Measurements from ENCODE around the gene CFL1. TPM values are rescaled to one million over a fixed set of nuclear protein-coding genes. Genes with fewer than 3 reads are reported as not detected.

Gene CFL1
- total and polyA plus RNA-seq, 9 donors, result 215 to 693 (median 476) TPM

DNA sequence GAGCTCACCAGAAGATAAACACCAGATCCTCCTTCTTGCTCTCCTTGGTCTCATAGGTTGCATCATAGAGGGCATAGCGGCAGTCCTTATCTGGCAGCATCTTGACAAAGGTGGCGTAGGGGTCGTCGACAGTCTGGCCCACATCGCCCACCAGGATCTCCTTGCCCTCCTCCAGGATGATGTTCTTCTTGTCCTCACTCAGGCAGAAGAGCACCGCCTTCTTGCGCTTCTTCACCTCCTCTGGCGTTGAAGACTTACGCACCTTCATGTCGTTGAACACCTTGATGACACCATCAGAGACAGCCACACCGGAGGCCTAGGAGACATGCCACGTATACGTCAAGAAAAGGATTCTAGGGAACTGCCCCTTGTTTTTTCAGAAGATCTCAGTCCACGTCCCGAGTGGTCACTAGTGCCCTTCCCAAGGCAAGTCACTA is 2.0 kb downstream of the CFL1 start:
- WGBS, 3 donors, result 75 to 85% (median 82%) methylated on average over 15 of the region's 15 CpGs
- TF ChIP-seq POLR2A (IDR thresholded peaks at IDR 0.05) (no peak), EP300 (IDR thresholded peaks at IDR 0.05) (no peak)
- TF ChIP-seq, protein P1, sequence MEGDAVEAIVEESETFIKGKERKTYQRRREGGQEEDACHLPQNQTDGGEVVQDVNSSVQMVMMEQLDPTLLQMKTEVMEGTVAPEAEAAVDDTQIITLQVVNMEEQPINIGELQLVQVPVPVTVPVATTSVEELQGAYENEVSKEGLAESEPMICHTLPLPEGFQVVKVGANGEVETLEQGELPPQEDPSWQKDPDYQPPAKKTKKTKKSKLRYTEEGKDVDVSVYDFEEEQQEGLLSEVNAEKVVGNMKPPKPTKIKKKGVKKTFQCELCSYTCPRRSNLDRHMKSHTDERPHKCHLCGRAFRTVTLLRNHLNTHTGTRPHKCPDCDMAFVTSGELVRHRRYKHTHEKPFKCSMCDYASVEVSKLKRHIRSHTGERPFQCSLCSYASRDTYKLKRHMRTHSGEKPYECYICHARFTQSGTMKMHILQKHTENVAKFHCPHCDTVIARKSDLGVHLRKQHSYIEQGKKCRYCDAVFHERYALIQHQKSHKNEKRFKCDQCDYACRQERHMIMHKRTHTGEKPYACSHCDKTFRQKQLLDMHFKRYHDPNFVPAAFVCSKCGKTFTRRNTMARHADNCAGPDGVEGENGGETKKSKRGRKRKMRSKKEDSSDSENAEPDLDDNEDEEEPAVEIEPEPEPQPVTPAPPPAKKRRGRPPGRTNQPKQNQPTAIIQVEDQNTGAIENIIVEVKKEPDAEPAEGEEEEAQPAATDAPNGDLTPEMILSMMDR (IDR thresholded peaks at IDR 0.05), result no peak
- Histone ChIP-seq H3K27me3 (no peaks in the 10 kb centered on the region), H3K9me3 (no peaks in the 10 kb centered on the region), H3K4me3 (no peak overlapping the region), H3K4me1 (ENCODE audit: insufficient read depth) (peaks cover 4% of the 10 kb centered on the region), H3K27ac (no peak overlapping the region), H3K36me3 (no peaks in the 10 kb centered on the region)
- DNase-seq, result peak in 1 of 5 donors; percentile 23
- intact Hi-C loops (cut with DNase I), result no loop called here

DNA sequence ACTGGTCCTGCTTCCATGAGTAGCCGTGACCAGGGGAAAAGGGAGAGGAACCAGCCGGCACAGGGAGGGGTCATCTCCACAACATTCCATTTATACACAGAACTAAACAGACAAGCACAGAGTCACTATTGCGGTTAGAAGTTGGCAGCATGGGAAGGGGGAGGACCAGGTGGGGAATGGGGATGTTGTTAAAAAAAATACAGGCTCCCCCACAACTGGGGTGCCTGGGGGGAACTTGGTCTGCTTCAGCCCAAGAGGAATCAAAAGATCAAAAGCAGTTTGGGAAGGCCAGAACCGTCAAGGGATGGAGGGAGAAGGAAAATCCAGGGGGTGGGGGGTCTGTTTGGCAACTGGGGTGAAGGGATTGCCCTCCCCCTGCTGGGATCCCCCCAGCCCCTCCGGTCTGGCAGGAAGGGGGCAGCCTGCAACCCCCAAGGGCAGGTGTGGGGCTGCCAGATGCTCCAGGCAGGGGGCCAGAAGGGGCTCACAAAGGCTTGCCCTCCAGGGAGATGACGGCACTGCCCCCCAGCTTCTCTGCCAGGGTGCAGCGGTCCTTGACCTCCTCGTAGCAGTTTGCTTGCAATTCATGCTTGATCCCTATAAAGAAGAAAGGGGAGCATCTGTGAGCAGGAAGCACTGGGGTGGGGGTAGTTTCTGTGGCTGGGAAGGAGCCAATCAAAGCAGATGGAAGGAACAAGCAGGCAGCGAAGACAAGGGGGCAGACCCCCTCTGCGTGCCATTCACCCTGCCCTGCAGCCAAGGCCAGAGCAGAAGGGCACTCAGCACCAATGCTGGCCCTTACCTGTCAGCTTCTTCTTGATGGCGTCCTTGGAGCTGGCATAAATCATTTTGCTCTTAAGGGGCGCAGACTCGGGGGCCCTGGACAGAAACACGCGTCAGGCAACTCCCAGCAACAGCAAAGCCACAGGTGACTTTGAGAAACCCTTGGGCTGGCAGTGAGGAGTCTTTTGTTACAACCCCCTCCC is 2.8 kb downstream of the CFL1 start:
- no peak for TF ChIP-seq EP300 (IDR thresholded peaks at IDR 0.05)
- DNase-seq, result peak; percentile 19 to 54 (median 47)
- Histone ChIP-seq H3K4me1 (ENCODE audit: insufficient read depth) (peaks cover 4% of the 10 kb centered on the region), H3K27ac (no peak overlapping the region), H3K4me3 (no peak overlapping the region), H3K36me3 (no peaks in the 10 kb centered on the region), H3K9me3 (no peaks in the 10 kb centered on the region), H3K27me3 (no peaks in the 10 kb centered on the region)
- WGBS, 3 donors, result 60 to 63% (median 62%) methylated on average over 15 of the region's 15 CpGs
- intact Hi-C loops (cut with DNase I), result no loop called here

DNA sequence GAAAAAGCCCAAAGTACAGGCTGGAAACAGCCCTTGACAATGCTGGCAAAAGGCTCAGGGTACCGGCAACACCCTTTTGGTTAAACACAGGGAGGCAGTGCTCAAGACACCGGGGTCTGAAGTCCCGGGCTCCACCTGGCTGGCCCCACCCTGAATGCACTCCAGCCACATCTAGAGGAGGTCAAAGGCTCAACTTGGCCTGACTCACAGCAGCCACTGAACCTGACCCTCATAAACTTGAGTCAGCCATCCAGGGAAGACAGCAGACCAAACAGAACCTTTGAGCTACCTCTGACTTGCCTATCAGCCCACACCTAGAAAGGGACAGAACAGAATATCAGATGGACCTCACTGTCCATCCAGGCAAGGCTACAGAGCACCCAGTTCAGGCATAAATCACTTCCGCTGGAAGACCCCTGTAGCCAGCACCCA is 3.8 kb downstream of the CFL1 start:
- no peaks in the 10 kb centered on the region for H3K27me3 ChIP-seq
- no peaks in the 10 kb centered on the region for H3K9me3 ChIP-seq
- intact Hi-C loops (cut with DNase I), result no loop called here
- TF ChIP-seq, protein P1 (IDR thresholded peaks at IDR 0.05), result no peak
- TF ChIP-seq POLR2A (IDR thresholded peaks at IDR 0.05) (no peak), EP300 (IDR thresholded peaks at IDR 0.05) (no peak)
- no peaks in the 10 kb centered on the region for H3K36me3 ChIP-seq
- 85 to 98% (median 89%) methylated on average over 4 of the region's 4 CpGs for WGBS, 3 donors
- no peak overlapping the region for H3K27ac ChIP-seq
- H3K4me1 ChIP-seq (ENCODE audit: insufficient read depth), result peaks cover 5% of the 10 kb centered on the region
- peak in 1 of 5 donors; percentile 26 for DNase-seq
- H3K4me3 ChIP-seq, result no peak overlapping the region

DNA sequence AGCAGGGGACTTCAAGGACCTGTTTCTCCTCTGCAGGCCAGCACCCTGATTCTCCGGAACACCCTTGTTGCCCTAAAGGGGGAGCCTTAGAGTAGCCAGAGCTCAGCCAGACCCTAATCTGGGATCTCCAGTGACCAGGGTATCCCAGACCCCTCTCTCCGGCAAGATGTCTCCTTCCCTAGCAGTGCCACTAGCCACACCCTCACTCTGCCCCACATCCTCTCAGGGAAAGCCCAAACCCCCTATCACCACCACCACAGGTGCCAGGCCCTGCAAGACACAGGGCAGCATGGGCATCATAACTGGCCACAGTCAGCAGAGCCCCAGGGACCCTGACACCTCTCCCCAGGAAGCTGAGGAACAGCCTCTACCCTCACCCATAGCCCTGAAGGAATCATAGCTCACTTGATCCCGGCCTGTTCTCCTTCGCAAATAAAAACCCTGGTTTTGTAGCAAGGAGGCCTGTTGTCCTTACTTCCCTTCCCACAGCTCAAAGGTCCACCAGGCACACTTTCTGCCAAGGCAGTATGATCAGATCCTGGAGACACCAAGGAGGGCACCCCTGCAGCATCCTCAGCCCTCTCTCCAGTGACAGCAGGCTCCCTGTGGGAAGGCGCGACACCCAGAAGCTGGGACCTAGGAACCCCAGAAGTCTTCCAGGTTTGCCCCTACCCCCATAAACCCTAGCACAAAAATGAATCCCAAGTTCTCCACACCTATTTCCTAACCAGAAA is 4.6 kb downstream of the CFL1 start:
- H3K4me3 ChIP-seq, result no peak overlapping the region
- H3K36me3 ChIP-seq, result no peaks in the 10 kb centered on the region
- 84 to 94% (median 86%) methylated on average over 6 of the region's 6 CpGs for WGBS, 3 donors
- no peaks in the 10 kb centered on the region for H3K9me3 ChIP-seq
- TF ChIP-seq, protein P1 (IDR thresholded peaks at IDR 0.05), result no peak
- TF ChIP-seq POLR2A (IDR thresholded peaks at IDR 0.05) (no peak), EP300 (IDR thresholded peaks at IDR 0.05) (no peak)
- intact Hi-C loops (cut with DNase I), result no loop called here
- peaks cover 5% of the 10 kb centered on the region for H3K4me1 ChIP-seq (ENCODE audit: insufficient read depth)
- H3K27ac ChIP-seq, result no peak overlapping the region
- no peaks in the 10 kb centered on the region for H3K27me3 ChIP-seq
- peak in 1 of 5 donors; percentile 27 for DNase-seq

All from ovary (tissue), 9 donors.